ENCODE data around the gene BLOC1S1.
"Not testable (repeated sequence)": the region's sequence is repeated elsewhere in the genome, so short reads cannot be mapped to it uniquely, and the experiment has no call there.

The BLOC1S1 gene

DNA sequence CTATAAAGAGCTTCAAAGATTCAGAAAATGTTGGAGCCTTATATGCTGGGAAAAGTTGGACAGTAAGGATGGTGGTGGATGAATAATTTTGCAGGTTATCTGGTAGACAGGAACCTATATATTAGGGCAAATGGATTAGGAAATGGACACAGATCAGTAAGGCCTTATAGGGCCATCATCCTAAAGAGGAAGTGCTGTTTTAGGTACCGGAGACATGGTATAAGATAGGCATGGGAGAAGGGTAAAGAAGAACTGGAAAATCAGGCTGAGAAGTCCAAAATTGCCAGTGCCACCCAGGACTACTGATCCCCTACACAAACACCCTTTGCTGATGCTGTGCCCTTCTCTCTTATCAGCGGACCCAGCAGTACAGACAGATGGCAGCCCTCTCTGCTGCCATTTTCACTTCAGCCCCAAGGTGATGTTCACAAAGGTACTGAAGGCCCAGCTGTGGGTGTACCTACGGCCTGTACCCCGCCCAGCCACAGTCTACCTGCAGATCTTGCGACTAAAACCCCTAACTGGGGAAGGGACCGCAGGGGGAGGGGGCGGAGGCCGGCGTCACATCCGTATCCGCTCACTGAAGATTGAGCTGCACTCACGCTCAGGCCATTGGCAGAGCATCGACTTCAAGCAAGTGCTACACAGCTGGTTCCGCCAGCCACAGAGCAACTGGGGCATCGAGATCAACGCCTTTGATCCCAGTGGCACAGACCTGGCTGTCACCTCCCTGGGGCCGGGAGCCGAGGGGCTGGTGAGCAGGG is 32.6 kb downstream of the BLOC1S1 start:
- H4K20me1 ChIP-seq (ENCODE audit: insufficient read depth, low read length, poor library complexity, severe bottlenecking), result peaks cover 46% of the 10 kb centered on the region
- H3K9me3 ChIP-seq (ENCODE audit: insufficient read depth, low read depth, low read length), result no peaks in the 10 kb centered on the region
- peak overlapping the region; percentile 85 for H3K4me3 ChIP-seq (ENCODE audit: low read length, poor library complexity, severe bottlenecking)
- H3F3A ChIP-seq (ENCODE audit: low read depth), result peaks cover 3% of the 10 kb centered on the region; the same call in 1 of the 2 replicates
- H3K9me2 ChIP-seq (replicated peaks; ENCODE audit: low read depth, low read length), result no peaks in the 10 kb centered on the region
- H3K79me2 ChIP-seq (ENCODE audit: insufficient read depth, low read length), result peaks cover 55% of the 10 kb centered on the region
- H3K4me1 ChIP-seq (ENCODE audit: insufficient read depth, low read length, poor library complexity, severe bottlenecking), result peaks cover 31% of the 10 kb centered on the region
- TF ChIP-seq EZH2phosphoT487 (IDR thresholded peaks at IDR 0.05; ENCODE audit: borderline replicate concordance), result no peak
- TF ChIP-seq, protein P1, sequence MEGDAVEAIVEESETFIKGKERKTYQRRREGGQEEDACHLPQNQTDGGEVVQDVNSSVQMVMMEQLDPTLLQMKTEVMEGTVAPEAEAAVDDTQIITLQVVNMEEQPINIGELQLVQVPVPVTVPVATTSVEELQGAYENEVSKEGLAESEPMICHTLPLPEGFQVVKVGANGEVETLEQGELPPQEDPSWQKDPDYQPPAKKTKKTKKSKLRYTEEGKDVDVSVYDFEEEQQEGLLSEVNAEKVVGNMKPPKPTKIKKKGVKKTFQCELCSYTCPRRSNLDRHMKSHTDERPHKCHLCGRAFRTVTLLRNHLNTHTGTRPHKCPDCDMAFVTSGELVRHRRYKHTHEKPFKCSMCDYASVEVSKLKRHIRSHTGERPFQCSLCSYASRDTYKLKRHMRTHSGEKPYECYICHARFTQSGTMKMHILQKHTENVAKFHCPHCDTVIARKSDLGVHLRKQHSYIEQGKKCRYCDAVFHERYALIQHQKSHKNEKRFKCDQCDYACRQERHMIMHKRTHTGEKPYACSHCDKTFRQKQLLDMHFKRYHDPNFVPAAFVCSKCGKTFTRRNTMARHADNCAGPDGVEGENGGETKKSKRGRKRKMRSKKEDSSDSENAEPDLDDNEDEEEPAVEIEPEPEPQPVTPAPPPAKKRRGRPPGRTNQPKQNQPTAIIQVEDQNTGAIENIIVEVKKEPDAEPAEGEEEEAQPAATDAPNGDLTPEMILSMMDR (conservative IDR thresholded peaks at IDR 0.05; ENCODE audit: low read length), result no peak
- peaks cover 56% of the 10 kb centered on the region; the same call in 1 of the 2 replicates for H3K36me3 ChIP-seq (ENCODE audit: insufficient read depth, low read length)
- H2AFZ ChIP-seq (ENCODE audit: low read length), result no peak overlapping the region
- no peaks in the 10 kb centered on the region for H3K27me3 ChIP-seq (ENCODE audit: insufficient read depth, low read length, poor library complexity, severe bottlenecking)
- no peak overlapping the region for H3K9ac ChIP-seq (ENCODE audit: low read depth, low read length, poor library complexity, severe bottlenecking)
- peak overlapping the region; percentile 94 for H3K4me2 ChIP-seq (ENCODE audit: low read depth, low read length, poor library complexity, severe bottlenecking)

DNA sequence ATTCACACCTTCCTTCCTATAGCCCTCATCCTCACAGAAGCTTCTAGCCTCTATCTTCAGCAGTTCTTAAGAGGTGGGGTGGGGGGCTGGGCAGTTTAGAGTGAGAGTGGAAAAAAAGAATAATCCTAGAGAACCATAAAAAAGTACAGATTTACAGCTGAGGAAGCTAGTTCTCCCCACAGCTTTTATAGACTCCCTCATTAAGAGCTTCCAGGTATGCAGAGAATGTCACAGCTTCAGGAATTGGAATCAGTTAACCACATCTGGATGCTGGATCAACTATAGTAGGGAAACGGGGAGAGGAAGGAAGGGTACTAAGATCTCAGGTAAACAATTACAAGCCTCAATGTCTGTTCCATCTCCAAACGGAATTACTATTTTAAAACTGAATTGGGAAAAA is 39.4 kb downstream of the BLOC1S1 start:
- Histone ChIP-seq H3K36me3 (ENCODE audit: insufficient read depth, low read length) (peaks cover 98% of the 10 kb centered on the region), H4K20me1 (ENCODE audit: insufficient read depth, low read length, poor library complexity, severe bottlenecking) (peaks cover 10% of the 10 kb centered on the region), H3K9me3 (ENCODE audit: insufficient read depth, low read depth, low read length) (peaks cover 5% of the 10 kb centered on the region; the same call in 1 of the 2 replicates), H3K4me1 (ENCODE audit: insufficient read depth, low read length, poor library complexity, severe bottlenecking) (no peaks in the 10 kb centered on the region), H3K79me2 (ENCODE audit: insufficient read depth, low read length) (peaks cover 4% of the 10 kb centered on the region; the same call in 1 of the 2 replicates), H3K4me3 (ENCODE audit: low read length, poor library complexity, severe bottlenecking) (no peak overlapping the region), H3F3A (ENCODE audit: low read depth) (peaks cover 2% of the 10 kb centered on the region; the same call in 1 of the 2 replicates), H3K9ac (ENCODE audit: low read depth, low read length, poor library complexity, severe bottlenecking) (no peak overlapping the region), H3K9me2 (replicated peaks; ENCODE audit: low read depth, low read length) (no peaks in the 10 kb centered on the region), H3K27me3 (ENCODE audit: insufficient read depth, low read length, poor library complexity, severe bottlenecking) (no peaks in the 10 kb centered on the region), H2AFZ (ENCODE audit: low read length) (no peak overlapping the region), H3K4me2 (ENCODE audit: low read depth, low read length, poor library complexity, severe bottlenecking) (no peak overlapping the region)
- TF ChIP-seq EZH2phosphoT487 (IDR thresholded peaks at IDR 0.05; ENCODE audit: borderline replicate concordance), result no peak
- TF ChIP-seq, protein P1 (conservative IDR thresholded peaks at IDR 0.05; ENCODE audit: low read length), result no peak

DNA sequence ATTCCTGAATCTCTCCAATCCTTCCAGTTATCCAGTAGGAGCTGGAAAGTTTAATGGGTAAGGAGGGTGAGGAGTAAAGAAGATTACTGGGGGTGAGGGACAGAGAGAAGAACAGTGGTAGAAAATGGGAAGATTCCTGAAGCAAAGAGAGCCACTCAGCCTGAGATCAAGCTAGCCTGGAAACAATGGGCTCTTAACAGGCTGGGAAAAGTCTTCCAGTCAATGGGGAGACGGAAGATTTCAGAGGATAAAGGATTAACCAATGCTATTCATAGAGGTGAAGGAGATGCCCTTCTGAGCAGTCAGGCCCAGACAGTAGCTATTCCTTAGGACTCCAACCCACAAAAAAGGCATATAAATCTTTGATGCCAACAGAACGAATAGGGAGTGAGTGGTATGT is 41.9 kb downstream of the BLOC1S1 start:
- H3K4me3 ChIP-seq (ENCODE audit: low read length, poor library complexity, severe bottlenecking), result no peak overlapping the region
- no peak overlapping the region for H3K4me2 ChIP-seq (ENCODE audit: low read depth, low read length, poor library complexity, severe bottlenecking)
- H2AFZ ChIP-seq (ENCODE audit: low read length), result no peak overlapping the region
- peaks cover 85% of the 10 kb centered on the region for H3K36me3 ChIP-seq (ENCODE audit: insufficient read depth, low read length)
- no peaks in the 10 kb centered on the region for H3K9me2 ChIP-seq (replicated peaks; ENCODE audit: low read depth, low read length)
- peaks cover 4% of the 10 kb centered on the region for H4K20me1 ChIP-seq (ENCODE audit: insufficient read depth, low read length, poor library complexity, severe bottlenecking)
- H3K9me3 ChIP-seq (ENCODE audit: insufficient read depth, low read depth, low read length), result peaks cover 5% of the 10 kb centered on the region; the same call in 1 of the 2 replicates
- H3K79me2 ChIP-seq (ENCODE audit: insufficient read depth, low read length), result no peaks in the 10 kb centered on the region; the same call in 1 of the 2 replicates
- no peaks in the 10 kb centered on the region for H3K4me1 ChIP-seq (ENCODE audit: insufficient read depth, low read length, poor library complexity, severe bottlenecking)
- no peaks in the 10 kb centered on the region for H3K27me3 ChIP-seq (ENCODE audit: insufficient read depth, low read length, poor library complexity, severe bottlenecking)
- no peak for TF ChIP-seq EZH2phosphoT487 (IDR thresholded peaks at IDR 0.05; ENCODE audit: borderline replicate concordance)
- TF ChIP-seq, protein P1 (conservative IDR thresholded peaks at IDR 0.05; ENCODE audit: low read length), result no peak
- peaks cover 2% of the 10 kb centered on the region; the same call in 1 of the 2 replicates for H3F3A ChIP-seq (ENCODE audit: low read depth)
- H3K9ac ChIP-seq (ENCODE audit: low read depth, low read length, poor library complexity, severe bottlenecking), result no peak overlapping the region

DNA sequence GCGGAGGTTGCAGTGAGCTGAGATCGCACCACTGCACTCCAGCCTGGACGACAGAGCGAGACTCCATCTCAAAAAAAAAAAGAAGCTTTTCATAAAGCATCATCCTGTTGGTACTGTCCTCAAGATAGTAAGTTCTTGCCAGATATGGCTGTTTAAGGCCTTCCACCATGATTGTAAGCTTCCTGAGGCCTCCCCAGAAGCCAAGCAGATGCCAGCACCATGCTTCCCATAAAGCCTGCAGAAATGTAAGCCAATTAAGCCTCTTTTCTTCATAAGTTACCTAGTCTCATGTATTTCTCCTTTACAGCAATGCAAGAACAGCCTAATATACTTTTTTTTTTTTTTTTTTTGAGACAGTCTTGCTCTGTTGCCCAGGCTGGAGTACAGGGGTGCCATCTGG is 42.7 kb downstream of the BLOC1S1 start:
- H3F3A ChIP-seq (ENCODE audit: low read depth); H2AFZ ChIP-seq (ENCODE audit: low read length); H3K79me2 ChIP-seq (ENCODE audit: insufficient read depth, low read length); H3K4me1 ChIP-seq (ENCODE audit: insufficient read depth, low read length, poor library complexity, severe bottlenecking); H3K4me3 ChIP-seq (ENCODE audit: low read length, poor library complexity, severe bottlenecking); H4K20me1 ChIP-seq (ENCODE audit: insufficient read depth, low read length, poor library complexity, severe bottlenecking); H3K9ac ChIP-seq (ENCODE audit: low read depth, low read length, poor library complexity, severe bottlenecking); H3K9me2 ChIP-seq (replicated peaks; ENCODE audit: low read depth, low read length); H3K9me3 ChIP-seq (ENCODE audit: insufficient read depth, low read depth, low read length); H3K4me2 ChIP-seq (ENCODE audit: low read depth, low read length, poor library complexity, severe bottlenecking); H3K27me3 ChIP-seq (ENCODE audit: insufficient read depth, low read length, poor library complexity, severe bottlenecking): not testable (repeated sequence)
- peaks cover 84% of the 10 kb centered on the region for H3K36me3 ChIP-seq (ENCODE audit: insufficient read depth, low read length)
